SK-N-SH treated with all-trans-retinoic acid at 6 μM for 48 hours (cell line): ENCODE data around the gene FUT1.

ENCODE experiments used
- ARNTL ChIP-seq: fragments of 450-650 bp; formaldehyde crosslinking; IDR thresholded peaks from 2 replicates; pipeline ENCODE4 v1.5.0; 2020; ENCODE audit warnings: low read depth, mild to moderate bottlenecking, moderate library complexity, borderline replicate concordance
- BACH2 ChIP-seq: fragments of 250-450 bp; sonication (Bioruptor Pico); IDR thresholded peaks from 2 replicates; pipeline ENCODE4 v1.9.0; 2021; ENCODE audit warnings: mild to moderate bottlenecking, borderline replicate concordance
- CSDC2 ChIP-seq: fragments of 250-450 bp; sonication (Bioruptor Pico); IDR thresholded peaks from 2 replicates; pipeline ENCODE4 v1.5.0; 2020; ENCODE audit warnings: mild to moderate bottlenecking, moderate library complexity
- OSR1 ChIP-seq: fragments of 250-450 bp; sonication (Bioruptor Pico); IDR thresholded peaks from 2 replicates; pipeline ENCODE4 v1.8.0; 2022; ENCODE audit warnings: moderate library complexity, mild to moderate bottlenecking, inconsistent platforms
- TOX ChIP-seq: fragments of 250-450 bp; sonication (Bioruptor Pico); IDR thresholded peaks from 2 replicates; pipeline ENCODE4 v1.8.0; 2021; ENCODE audit warnings: mild to moderate bottlenecking, moderate library complexity, borderline replicate concordance
- ZC3H10 ChIP-seq: fragments of 250-450 bp; sonication (Bioruptor Pico); IDR thresholded peaks from 2 replicates; pipeline ENCODE4 v1.5.1; 2021; ENCODE audit warnings: mild to moderate bottlenecking, moderate library complexity
- TF ChIP-seq, protein P1 (sequence below): fragments of 250-450 bp; sonication (Bioruptor Pico); IDR thresholded peaks from 2 replicates; pipeline ENCODE4 v1.5.1; 2020; ENCODE audit warnings: low read depth, mild to moderate bottlenecking, moderate library complexity
- TF ChIP-seq, protein P2 (sequence below): fragments of 250-450 bp; sonication (Bioruptor Pico); IDR thresholded peaks from 2 replicates; pipeline ENCODE4 v1.8.0; 2020; ENCODE audit warnings: mild to moderate bottlenecking, moderate library complexity, borderline replicate concordance

DNA sequence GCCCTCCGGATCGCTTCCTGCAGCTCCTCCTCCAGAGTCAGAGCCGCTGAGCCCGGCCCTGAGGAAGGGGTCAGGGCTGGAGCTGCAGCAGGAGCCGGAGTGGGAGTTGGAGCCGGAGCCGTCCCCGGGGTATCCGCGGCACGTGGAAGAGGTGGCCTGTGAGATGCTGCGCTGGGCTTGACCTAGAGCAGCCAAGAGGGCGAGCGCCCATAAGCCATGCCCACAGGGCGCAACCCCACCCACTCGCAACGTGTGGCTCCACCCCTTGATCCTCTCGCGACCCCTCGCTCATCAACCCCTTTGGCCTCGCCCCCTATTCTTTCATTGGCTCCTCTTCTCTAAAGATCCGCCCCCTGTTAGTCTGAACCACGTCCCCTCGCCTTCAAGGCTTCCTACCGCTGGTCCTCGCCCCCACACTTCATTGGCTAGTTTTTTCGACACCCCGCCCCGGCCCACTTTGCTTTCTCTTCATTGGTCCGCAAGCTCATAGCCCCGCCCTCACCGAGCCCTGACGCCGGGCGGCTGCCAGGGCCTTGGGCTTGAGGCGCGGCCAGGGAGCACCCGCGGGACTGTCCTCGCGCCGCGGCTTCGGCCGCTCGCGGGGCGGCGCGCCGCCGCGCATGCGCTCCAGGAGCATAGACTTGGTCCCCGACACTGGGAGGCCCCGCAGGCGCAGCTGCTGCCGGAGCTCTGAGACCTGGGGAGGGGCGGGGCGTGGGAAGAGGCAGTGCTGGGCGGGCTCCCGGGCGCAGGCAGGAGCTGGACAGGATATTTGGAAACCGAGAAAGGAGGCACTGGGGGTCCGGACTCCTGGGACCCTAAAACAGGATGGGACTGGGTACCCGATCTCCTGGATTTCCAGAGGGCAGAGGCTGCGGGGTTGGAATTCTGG, 38.3 kb downstream of the FUT1 start:
- TF ChIP-seq, protein P1, sequence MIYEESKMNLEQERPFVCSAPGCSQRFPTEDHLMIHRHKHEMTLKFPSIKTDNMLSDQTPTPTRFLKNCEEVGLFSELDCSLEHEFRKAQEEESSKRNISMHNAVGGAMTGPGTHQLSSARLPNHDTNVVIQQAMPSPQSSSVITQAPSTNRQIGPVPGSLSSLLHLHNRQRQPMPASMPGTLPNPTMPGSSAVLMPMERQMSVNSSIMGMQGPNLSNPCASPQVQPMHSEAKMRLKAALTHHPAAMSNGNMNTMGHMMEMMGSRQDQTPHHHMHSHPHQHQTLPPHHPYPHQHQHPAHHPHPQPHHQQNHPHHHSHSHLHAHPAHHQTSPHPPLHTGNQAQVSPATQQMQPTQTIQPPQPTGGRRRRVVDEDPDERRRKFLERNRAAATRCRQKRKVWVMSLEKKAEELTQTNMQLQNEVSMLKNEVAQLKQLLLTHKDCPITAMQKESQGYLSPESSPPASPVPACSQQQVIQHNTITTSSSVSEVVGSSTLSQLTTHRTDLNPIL (CRISPR knock-in tag): no peak
- TF ChIP-seq OSR1 (no peak), ZC3H10 (no peak), CSDC2 (no peak), BACH2 (CRISPR knock-in tag) (no peak), ARNTL (no peak), TOX (CRISPR knock-in tag) (no peak)
- TF ChIP-seq, protein P2, sequence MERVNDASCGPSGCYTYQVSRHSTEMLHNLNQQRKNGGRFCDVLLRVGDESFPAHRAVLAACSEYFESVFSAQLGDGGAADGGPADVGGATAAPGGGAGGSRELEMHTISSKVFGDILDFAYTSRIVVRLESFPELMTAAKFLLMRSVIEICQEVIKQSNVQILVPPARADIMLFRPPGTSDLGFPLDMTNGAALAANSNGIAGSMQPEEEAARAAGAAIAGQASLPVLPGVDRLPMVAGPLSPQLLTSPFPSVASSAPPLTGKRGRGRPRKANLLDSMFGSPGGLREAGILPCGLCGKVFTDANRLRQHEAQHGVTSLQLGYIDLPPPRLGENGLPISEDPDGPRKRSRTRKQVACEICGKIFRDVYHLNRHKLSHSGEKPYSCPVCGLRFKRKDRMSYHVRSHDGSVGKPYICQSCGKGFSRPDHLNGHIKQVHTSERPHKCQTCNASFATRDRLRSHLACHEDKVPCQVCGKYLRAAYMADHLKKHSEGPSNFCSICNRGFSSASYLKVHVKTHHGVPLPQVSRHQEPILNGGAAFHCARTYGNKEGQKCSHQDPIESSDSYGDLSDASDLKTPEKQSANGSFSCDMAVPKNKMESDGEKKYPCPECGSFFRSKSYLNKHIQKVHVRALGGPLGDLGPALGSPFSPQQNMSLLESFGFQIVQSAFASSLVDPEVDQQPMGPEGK (CRISPR knock-in tag): no peak
